NCI-H526 treated with DMSO at 0.1 percent for 48 hours (cell line): Measurements from ENCODE around the gene FLG.
"Not testable (repeated sequence)": the region's sequence is repeated elsewhere in the genome, so short reads cannot be mapped to it uniquely, and the experiment has no call there.

Experiments used
- DNase-seq: peaks from one replicate; lab custom pipeline; 2025; lab: John Stamatoyannopoulos, UW

Gene FLG

DNA sequence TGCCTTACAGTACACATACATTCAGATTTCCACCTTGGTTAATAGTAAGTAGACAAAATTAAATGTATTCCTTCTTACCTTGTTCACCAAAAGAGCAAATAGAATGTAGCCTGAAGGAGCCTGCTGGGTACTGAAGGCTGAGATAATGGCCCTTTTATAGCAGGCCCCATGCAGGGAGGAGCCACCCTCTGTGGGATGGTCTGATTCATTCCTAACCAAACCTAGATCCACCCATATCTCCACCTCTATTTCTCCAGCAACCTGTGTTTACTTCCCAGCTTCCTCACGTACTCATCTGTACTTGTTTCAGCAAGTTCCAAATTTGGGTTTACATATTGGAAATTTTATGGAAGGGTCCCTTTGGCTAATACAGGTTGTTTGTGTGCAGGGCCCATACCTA lies at the start of gene FLG:
TSS of gene FLG (minus strand) at position 129 of the 400 bp plus-strand sequence. CDS start 9,783 bp downstream, outside the sequence.
- no peak for DNase-seq

DNA sequence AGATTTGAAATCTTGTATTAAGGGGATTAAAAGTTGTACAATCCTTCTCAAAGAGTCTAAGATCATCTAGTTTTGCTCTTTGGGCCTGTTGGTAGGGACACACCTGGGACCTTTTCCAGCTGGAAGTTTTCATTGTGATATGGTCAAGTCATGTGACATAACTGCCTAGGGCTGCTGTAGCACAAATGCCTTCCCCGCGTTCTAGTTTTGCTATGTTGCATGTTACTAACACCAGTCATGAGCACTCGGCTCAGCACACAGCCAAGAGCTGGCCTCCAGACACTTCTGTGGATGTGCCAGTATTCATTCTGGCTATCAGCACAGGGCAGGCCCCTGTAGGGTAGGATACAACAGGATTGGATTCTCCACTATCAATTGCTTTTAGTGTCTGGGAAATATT lies 49.4 kb upstream of the FLG start:
- DNase-seq, result no peak

DNA sequence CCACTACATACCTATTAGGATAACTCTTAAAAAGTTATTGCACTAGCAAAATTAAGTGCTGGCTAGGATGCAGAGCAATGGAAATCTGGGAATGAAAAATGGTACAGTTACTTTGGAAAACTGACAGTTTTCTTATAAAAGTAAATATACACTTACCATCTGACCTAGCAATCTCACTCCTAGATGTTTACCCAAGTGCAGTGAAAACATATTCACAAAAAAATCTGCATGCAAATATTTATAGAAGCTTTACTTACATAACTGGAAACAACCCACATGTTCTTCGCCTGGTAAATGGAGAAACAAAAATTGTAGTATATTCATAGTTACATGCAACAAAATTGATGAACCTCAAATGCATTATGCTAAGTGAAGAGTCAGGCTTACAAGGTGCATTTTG lies 47.6 kb upstream of the FLG start:
- no peak for DNase-seq

DNA sequence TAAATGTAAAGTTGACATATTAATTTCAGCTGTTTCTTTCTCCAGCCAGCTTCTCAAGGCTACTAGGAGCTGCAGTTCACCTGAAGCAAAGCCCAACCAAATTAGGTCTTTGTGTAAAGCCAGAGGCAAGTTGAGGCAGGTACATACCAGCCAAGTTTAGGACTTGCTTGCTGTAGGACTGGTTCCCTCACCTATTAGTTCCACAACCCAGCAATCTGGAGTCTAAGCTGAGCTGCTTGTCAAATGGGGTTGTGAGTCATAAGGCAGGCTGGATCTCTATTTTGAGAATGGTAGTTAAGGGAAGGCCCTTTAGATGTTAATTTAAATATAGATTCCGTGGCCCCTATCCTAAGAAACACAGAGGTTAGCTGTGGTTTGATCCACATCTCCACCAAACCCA lies 42.4 kb upstream of the FLG start:
- DNase-seq, result no peak

DNA sequence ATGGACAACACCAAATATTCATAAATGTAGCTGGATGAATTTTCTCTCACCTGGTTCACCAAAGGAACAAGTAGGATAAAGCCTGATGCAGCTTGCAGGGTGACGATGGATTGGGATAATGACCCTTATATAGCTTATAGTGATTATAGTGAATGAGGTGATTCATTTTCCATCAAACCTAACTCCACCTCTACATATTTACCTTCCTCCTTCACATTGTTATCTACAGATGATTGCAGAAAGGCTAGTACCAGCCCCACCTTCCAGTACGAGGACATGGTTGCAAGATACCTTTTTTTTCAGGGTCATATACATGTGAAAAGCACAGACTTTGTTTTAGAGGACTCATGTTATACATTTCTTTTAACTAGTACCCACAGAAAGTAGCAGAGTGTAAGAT lies 34.9 kb upstream of the FLG start, which contains the start of gene FLG2:
TSS of gene FLG2 (minus strand) at position 101 of the 400 bp plus-strand sequence. CDS start 1,122 bp downstream, outside the sequence.
- no peak for DNase-seq

DNA sequence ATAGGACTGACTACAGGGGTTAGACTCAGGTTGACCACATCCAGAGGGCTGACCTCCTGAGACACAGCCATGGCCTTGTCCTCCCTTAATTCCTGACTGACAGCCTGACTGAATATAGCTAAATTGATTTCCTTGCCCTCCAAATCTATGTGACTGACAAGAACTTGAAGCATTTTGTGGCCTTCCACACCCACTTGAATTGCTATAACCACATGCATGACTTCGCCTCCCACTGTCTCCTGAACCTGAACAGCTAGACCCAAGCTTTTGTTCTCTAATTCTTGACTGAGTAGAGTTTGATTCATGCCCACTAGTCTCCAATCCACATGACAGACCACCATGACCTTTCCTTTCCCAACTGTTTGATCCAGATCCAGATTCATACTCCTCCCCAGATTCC lies 31.7 kb upstream of the FLG start:
- no peak for DNase-seq

DNA sequence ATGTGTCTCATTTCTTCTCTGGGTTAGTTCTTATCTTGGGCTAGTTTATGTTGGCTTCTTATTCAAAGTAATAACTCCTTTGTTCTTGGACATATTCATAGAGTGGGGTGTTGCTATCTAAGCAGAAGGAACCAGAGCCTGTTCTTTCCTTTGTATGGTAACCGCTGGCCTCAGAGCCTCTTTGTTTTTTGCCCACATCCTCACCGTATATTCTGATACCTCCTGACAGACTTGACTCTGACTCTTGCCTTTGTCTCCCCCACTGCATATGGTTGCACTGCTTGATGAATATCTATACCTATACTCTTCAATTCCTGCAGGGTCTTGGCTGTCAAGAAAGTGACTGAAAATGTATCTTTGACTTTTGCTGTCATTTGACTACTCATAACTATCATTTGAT lies 24.6 kb upstream of the FLG start:
- DNase-seq, result no peak

DNA sequence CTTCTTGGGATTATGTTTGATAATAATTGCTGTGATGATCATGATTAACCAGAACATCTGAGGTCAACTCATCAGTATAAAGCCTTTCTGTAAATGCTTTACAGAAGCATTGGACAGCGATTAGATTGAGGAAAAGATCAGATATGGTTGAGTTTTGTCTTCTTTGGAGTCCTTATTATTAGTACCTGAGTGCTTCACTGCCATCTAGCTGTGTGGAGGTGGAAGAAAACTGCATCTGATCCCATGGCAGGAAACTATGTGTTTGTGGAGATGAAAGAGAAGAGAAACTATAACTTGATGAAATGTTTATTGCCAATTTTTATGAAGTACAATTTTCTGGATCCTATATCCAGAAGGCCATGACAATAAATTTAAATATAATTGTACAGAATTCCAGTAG lies 23.4 kb upstream of the FLG start:
- DNase-seq, result no peak

DNA sequence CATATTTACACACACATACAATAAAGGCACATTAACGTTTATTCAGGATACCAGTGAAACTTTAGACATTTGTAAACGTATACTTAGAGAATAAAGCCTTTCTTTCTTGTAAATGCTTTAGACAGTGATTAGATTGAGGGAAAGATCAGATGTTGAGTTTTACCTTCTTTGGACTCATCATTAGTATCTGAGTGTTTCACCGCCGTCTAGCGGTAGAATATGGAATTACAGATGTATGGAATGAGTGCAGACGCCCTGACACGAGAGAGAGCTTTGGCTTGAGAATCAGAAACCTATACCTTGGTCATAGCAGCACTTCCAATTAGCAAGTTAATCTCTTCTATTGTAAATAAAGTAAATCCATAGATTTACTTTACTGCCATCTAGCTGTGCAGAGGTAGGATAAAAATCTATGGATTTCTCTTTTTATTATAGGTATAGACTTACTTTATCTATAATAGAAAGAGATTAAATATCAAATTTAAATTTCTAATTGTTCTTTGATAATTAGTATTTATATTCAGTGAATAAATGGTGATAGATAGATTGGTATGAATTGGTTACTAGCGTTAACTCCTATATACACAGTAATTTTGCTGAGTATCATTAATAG lies 22.2 kb upstream of the FLG start:
- peak; percentile 46 for DNase-seq

DNA sequence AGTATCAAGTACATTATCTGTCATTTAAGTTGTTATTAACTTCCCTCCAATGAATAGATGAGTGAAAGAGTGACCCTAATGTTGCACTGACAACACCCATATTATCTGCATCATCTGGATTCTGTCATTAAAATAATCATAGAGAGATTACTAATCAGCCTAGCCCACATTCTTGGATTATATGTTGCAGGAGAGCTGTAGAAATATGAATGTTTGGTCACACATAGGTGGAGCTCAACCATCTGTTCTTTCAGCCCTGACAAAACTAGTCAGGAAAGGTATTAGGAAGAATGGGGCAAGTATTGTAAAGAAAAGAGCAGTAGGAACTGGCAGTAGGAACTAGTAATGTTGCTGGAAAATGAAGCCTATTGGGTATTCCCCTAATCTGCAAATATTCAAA lies 19.4 kb upstream of the FLG start:
- no peak for DNase-seq

DNA sequence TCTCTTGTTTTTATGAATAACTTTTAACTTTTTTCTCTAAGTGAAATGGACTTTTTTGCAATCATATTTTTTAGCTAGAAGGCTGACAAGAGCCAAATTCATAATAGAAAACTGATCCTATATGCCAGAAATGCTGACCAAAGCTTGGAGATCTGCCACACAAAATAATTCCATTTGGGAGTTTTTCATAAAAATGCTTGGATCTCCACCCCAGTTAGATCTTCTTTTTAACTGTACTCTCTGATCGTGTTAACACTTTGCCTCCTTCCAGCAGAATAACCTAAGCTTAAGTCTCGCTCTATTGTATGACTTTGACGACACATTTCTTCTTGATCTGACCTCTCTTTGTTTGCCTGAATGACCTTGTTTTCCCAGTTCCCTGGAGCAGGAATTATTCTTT lies 18.0 kb upstream of the FLG start:
- no peak for DNase-seq

DNA sequence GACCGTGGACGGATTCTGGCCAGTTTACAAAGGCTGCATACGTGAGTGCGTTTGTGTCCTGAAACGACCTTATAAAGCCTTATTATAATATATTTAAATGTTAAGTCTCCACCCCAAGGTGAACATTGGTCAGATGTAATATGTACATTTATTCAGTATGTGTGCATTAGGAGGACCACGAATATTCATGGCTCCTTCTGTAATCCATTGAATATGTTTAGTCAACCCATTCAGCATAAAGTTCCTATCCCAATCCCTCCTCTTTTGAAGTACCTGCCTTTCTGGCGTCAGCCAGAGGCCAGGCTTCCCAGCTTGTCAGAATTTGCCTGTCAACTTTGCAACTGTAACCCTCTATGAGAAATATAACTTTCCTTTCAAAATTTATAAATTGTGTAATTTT lies 10.4 kb upstream of the FLG start:
- no peak for DNase-seq

DNA sequence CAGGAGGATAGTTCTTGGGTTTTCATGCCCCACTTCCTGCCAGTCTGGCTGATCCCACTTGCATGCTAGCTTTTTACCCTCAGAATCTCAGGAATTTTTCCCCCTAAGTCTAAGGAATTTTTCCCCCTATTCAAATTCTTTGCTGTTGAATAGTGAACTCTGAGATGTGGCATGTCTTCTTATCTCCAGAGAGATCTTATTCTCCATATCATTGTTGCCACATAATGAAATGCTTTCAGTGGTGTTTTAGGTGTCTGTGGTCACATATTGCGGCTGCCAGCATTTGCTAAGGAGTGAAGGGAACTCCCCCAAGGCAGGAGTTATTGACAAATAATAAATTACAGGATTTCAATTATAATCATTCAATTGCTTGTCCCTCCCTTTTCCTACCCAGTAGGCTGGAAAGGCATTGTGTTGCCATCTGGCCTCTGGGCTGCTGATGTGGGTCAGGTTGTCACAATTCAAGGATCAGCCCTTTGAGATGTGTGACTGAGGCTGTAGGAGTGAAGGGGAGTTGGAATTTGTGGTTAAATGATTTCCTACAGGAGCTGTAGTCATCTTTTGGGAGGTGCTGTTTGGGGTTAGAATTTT lies 3.9 kb upstream of the FLG start:
- DNase-seq, result no peak

DNA sequence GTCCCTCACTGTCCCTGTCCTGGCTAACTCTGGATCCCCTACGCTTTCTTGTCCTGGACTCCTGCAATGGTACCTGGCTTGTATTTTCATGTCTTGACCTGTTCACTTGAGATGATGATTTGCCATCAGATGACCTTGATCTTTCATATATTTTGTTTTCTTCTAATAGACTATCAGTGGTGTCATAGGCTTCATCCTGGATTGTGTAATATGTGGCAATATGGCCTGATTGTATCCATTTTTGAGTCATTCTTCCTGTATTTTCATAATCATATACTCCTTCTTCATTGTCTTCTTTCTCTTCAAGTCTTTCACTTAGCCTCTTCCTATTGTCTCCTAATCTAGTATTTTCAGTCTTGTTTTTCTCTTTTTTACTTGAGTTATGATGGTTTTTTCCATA lies 11.1 kb downstream of the FLG start:
- no peak for DNase-seq

DNA sequence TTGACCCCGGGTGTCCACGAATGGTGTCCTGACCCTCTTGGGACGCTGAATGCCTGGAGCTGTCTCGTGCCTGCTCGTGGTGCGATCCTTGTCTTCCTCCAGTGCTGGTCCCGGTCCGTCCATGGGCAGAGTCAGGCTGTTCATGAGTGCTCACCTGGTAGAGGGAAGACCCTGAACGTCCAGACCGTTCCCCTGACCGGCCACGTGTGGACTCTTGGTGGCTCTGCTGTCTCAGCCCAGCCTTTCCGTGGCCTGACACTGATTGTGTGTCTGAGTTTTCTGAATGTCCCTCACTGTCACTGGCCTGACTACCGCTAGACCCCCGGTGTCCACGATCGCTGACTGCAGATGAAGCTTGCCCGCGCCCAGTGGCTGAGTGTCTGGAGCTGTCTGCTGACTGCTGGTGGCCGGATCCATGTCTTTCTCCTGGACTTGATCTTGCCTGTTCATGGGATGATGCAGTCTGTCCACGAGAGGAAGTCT lies 11.7 kb downstream of the FLG start:
- no peak for DNase-seq

DNA sequence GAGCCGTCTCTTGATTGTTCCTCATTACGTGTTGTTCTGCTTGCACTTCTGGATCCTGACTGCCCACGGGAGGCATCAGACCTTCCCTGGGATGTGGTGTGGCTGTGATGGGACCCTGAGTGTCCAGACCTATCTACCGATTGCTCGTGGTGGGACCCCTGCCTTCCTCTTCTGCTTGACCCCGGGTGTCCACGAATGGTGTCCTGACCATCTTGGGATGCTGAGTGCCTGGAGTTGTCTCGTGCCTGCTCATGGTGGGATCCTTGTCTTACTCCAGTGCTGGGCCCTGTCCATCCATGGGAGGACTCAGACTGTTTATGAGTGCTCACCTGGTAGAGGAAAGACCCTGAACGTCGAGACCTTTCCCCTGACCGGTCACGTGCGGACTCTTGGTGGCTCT lies 12.9 kb downstream of the FLG start:
- not testable (repeated sequence) for DNase-seq

DNA sequence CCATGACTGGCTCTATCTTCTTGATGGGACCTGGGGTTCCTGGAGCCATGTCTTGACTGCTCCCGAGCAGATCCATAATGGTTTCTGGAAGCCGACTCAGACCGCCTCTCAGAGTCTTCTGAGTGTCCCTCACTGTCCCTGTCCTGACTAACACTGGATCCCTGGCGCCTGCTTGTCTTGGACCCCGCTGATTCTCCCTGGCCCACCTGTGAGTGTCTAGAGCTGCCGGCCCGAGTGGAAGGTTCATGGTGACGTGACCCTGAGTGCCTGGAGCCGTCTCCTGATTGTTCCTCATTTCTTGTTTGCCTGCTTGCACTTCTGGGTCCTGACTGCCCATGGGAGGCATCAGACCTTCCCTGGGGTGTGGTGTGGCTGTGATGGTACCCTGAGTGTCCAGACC lies 15.1 kb downstream of the FLG start:
- no peak for DNase-seq

DNA sequence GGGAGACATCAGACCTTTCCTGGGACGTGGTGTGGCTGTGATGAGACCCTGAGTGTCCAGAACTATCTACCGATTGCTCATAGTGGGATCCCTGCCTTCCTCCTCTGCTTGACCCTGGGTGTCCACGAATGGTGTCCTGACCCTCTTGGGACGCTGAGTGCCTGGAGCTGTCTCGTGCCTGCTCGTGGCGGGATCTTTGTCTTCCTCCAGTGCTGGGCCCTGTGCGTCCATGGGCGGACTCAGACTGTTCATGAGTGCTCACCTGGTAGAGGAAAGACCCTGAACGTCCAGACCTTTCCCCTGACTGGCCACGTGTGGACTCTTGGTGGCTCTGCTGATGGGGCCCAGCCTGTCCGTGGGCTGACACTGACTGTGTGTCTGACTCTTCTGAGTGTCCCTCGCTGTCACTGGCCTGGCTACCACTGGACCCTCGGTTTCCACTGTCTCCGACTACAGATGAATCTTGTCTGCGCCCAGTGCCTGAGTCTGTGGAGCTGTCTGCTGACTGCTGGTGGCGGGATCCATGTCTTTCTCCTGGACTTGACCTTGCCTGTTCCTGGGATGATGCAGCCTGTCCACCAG lies 15.6 kb downstream of the FLG start:
- not testable (repeated sequence) for DNase-seq

DNA sequence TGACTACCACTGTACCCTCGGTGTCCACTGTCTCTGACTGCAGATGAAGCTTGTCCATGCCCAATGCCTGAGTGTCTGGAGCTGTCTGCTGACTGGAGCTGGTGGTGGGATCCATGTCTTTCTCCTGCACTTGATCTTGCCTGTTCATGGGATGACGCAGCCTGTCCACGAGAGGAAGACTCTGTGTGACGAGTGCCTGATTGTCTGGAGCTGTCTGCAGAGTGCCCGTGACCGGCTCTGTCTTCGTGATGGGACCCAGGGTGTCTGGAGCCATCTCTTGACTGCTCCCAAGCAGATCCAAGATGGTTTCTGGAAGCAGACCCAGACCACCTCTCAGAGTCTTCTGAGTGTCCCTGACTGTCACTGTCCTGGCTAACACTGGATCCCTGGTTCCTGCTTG lies 16.3 kb downstream of the FLG start:
- DNase-seq, result not testable (repeated sequence)

DNA sequence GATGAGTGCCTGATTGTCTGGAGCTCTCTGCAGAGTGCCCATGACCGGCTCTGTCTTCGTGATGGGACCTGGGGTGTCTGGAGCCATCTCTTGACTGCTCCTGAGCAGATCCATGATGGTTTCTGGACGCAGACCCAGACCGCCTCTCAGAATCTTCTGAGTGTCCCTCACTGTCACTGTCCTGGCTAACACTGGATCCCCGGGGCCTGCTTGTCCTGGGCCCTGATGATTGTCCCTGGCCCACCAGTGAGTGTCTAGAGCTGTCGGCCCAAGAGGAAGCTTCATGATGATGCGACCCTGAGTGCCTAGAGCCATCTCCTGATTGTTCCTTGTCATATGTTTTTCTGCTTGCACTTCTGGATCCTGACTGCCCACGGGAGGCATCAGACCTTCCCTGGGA lies 17.1 kb downstream of the FLG start:
- not testable (repeated sequence) for DNase-seq

DNA sequence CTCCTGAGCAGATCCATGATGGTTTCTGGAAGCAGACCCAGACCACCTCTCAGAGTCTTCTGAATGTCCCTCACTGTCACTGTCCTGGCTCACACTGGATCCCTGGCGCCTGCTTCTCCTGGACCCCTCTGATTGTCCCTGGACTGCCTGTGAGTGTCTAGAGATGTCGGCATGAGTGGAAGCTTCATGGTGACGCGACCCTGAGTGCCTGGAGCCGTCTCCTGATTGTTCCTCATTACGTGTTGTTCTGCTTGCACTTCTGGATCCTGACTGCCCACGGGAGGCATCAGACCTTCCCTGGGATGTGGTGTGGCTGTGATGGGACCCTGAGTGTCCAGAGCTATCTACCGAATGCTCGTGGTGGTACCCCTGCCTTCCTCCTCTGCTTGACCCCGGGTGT lies 18.9 kb downstream of the FLG start:
- not testable (repeated sequence) for DNase-seq

DNA sequence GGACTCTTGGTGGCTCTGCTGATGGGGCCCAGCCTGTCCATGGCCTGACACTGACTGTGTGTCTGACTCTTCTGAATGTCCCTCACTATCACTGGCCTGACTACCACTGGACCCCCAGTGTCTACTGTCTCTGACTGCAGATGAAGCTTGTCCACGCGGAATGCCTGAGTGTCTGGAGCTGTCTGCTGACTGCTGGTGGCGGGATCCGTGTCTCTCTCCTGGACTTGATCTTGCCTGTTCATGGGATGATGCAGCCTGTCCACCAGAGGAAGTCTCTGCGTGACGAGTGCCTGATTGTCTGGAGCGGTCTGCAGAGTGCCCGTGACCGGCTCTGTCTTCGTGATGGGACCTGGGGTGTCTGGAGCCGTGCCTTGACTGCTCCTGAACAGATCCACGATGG lies 20.3 kb downstream of the FLG start:
- DNase-seq, result not testable (repeated sequence)

DNA sequence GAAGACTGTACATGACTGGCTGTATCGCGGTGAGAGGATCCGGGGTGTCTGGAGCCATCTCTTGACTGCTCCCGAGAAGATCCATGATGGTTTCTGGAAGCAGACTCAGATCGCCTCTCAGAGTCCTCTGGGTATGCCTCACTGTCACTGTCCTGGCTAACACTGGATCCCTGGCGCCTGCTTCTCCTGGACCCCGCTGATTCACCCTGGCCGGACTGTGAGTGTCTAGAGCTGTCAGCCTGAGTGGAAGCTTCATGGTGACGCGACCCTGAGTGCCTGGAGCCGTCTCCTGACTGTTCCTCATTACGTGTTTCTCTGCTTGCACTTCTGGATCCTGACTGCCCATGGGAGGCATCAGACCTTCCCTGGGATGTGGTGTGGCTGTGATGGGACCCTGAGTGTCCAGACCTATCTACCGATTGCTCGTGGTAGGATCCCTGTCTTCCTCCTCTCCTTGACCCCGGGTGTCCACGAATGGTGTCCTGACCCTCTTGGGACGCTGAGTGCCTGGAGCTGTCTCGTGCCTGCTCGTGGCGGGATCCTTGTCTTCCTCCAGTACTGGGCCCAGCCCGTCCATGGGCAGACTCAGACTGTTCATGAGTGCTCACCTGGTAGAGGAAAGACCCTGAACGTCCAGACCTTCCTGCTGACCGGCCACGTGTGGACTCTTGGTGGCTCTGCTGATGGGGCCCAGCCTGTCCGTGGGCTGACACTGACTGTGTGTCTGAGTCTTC lies 21.7 kb downstream of the FLG start:
- DNase-seq, result not testable (repeated sequence)
